ENCODE results near the gene CYFIP2.

DNA sequence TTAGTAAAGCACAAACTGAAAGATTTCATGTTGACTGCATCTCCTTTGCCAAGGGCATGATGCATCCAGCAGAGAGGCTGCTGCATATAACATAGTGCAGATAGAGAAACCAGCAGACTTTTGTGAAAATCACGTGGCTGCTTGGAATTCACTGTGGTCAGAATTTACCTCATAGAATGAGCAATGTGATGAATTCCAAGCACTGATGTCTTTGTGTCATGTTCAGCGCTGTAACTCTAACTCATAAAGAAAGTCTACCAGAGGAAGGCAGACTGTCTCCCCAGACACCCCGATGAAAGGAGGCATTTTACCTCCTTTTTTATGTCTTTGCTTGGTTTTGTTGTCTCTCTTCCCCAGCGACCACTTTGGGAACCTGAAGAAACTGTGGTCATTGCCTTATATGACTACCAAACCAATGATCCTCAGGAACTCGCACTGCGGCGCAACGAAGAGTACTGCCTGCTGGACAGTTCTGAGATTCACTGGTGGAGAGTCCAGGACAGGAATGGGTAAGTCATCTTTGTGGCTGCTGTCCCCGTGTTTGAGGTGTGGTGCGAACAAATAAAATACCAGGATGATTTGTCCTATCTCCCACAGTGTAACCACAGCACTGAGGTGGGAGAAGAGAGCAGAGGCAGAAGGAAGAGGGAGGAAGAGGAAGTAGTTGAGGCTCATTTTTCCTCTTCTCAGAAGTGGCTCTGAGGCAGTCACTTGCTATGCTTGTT is 43.3 kb upstream of the CYFIP2 start:
- TF ChIP-seq, protein P1, sequence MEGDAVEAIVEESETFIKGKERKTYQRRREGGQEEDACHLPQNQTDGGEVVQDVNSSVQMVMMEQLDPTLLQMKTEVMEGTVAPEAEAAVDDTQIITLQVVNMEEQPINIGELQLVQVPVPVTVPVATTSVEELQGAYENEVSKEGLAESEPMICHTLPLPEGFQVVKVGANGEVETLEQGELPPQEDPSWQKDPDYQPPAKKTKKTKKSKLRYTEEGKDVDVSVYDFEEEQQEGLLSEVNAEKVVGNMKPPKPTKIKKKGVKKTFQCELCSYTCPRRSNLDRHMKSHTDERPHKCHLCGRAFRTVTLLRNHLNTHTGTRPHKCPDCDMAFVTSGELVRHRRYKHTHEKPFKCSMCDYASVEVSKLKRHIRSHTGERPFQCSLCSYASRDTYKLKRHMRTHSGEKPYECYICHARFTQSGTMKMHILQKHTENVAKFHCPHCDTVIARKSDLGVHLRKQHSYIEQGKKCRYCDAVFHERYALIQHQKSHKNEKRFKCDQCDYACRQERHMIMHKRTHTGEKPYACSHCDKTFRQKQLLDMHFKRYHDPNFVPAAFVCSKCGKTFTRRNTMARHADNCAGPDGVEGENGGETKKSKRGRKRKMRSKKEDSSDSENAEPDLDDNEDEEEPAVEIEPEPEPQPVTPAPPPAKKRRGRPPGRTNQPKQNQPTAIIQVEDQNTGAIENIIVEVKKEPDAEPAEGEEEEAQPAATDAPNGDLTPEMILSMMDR (IDR thresholded peaks at IDR 0.05; ENCODE audit: poor library complexity): no peak
- TF ChIP-seq EZH2 (IDR thresholded peaks at IDR 0.05; ENCODE audit: borderline replicate concordance): no peak
